ENCODE data around the gene GXYLT2.
A peak's percentile ranks its signal among the peaks of the same experiment; 100 is the strongest.

The GXYLT2 gene

DNA sequence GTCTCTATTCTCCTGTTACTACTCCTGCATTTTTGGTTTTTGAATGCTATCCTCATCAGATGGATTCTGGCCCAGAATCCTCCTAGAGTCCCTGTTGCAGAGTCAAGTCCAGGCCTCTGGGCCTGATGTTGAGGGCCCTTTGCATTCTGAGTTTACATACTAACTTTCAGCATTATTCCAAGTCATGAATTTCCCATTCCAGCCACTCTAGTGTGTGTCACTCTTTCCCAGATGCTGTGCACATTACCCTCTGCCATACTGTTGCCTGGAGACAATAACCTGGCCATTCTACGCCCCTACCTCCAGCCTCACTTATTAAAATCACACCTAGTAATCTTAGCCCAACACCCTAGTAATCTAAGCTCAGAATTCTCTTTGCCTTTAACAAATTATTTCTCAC is 53.4 kb downstream of the GXYLT2 start:
- DNase-seq, result no peak

DNA sequence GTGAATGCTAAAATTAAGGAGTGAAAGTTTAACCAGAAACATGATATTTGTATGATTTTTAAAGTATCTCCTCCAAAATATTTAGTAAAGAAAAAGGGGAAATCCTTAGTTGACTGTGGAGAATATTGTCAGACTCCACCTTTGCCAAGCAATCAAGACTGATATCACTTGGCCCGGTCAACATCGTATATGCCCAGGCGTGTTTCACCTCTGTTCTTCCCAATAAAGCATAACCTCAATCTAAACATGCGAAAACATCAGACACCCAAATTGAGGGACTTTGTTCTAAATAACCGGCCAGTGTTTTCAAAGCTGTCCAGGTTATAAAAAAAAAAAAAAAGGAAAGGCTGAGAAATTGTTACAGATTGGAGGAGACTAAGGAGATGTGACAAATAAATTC is 54.6 kb downstream of the GXYLT2 start:
- no peak for DNase-seq

DNA sequence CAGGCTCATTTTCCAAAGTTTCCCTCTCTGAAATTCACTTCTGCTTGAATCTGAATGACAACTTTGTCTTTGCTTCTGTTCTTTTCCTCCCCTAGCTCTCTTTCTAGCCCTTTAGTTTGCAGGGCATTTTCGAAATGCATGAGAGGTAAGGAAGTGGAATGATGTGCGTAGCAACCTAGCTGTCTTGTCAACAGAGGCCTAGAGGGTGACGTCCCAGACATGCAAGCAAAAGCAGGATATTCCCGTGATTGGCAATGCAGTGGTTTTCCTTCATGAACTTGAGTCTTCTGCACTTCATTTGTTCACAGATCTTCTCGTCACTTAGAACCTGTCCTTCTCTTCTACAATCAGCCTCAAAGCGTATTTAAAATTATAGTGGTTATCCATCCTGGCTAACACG is 56.9 kb downstream of the GXYLT2 start:
- DNase-seq, result no peak

DNA sequence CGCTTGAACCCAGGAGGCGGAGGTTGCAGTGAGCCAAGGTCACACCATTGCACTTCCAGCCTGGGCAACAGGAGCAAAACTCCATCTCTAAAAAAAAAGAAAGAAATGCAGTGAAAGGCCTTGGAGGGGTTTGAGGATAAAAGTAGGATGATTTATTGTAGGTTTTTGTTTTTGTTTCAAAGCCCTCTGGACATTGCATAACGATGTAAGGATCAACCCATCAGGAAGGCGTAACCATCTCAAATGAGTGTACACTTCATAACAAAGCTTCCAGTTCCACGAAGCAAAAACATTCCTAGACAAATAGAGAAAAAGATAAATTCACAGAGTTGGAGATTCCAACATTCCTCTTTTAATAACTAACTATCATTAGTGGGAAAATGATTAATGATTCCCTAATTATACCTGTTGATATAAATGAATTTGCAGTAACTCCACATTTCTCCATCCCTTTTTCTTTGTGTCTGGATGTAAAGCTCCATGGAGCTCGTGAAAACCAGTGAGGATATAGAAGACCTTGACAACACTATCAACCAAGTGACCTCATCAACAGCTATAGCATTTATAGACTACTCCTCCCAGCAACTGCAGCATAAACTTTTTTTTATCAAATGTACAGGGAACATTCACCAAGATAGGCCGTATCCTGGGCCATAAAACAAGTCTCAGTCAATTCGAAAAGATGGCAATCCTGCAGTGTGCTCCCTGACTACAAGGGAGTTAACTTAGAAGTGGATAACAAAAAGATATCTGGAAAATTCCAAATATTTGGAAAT is 60.1 kb downstream of the GXYLT2 start:
- DNase-seq, result no peak

DNA sequence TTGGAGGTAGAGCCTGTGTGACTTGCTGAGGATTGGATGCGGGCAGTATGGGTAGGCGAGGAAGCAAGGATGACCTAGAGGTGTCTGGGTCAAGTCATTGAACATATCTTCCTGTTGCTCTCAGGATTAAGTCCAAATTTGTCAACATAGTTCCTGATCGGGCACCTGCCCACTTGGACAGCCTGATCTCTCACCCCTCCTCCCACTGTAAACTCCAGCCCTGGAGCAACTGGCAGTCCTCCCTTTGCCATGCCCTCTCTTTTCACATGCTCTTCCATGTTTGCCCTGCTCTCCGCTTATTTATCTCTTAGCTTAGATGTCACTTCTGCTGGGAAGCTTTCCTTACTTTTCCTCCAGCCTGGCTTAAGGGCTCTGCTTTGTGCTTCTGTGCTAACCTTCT is 61.2 kb downstream of the GXYLT2 start:
- no peak for DNase-seq

DNA sequence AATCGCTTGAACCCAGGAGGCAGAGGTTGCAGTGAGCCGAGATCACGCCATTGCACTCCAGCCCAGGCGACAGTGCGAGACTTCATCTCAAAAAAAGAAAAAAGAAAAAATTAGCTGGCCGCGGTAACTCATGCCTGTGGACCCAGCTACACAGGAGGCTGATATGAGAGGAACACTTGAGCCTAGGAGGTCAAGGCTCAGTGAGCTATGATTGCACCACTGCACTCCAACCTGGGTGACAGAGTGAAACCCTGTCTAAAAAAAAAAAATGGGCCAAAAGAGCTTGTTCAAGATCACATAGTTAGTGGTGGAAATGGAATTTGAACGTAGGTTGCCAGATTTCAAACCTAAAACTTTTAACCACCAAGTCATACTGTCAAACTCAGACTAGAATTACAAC is 62.5 kb downstream of the GXYLT2 start:
- no peak for DNase-seq

DNA sequence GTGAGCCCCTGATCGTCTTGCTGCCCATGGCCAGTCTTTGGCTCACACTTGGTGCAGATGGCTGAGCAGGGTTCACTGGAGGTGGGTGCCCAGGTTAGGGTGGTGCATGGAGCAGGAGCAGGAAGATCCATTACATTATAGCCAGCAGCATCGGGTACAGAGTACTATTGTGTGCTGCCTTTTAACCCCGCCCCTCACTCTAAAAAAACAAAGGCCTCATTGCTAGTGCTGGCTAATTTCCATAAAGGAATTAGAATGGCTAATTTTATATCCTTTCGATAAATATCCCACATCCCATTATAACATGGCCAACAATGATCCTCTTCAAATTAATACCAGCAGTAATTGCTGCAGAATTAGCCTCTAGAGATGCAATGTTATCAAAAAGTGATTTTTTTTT is 63.0 kb downstream of the GXYLT2 start:
- no peak for DNase-seq

DNA sequence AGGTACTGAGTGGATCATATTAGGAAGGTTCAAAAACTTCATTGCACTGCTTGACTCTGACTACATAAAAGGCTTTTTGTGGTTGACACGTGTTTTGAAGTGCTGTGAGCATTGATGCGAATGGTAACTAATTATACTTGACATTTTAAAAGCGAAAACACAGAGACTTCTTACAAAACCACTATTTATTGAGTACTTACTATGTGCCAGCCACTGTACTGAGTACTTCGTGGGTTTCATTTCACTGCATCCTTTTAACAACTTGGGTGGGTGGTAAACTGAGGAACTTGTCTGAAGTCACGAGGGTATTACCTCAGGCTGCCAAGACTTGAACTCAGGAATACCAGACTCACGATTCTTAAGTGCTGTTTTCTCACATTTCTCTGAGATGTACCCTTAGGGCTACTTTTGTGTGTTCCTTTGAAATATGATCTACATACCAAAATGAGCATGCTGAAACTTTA is 63.4 kb downstream of the GXYLT2 start:
- peak; percentile 5 for DNase-seq

DNA sequence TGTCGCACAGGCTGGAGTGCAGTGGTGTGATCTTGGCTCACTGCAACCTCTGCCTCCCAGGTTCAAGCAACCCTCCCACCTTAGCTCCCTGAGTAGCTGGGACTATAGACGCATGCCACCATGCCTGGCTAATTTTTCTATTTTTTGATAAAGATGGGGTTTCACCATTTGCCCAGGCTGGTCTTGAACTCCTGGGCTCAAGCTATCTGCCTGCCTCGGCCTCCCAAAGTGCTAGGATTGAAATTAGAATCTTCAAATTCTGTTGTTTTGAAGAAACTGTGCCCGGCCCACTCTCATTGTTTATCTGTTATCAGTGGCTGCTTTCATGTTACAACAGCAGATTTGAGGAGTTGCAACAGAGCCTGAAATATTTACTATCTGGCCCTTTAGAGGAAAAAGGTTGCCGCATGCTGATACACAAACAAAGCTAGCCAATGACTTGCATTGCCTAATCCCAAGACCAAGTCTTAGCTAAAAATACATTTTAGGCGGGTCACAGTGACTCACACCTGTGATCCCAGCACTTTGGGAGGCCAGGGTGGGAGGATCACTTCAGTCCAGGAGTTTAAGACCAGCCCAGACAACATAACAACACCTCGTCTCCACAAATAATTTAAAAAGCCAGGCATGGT is 65.6 kb downstream of the GXYLT2 start:
- no peak for DNase-seq

DNA sequence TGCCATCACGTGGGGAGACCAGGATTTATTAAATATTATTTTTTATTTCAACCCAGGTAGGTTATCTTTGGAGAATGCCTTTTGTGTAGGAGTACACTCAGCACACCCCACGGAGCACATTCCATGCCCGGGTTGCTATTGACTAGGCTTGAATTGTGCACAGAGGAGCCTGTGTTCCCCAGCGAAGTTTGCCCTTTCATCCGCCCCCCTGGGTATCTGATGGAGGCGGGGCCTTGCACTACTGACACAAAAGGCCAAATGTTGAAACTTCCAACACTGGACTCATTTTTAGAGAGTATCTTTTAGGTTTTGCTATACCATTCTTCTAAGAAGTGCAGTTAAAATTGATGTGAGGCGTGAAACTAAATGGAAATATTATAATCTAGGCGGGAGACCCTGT is 69.5 kb downstream of the GXYLT2 start:
- no peak for DNase-seq

DNA sequence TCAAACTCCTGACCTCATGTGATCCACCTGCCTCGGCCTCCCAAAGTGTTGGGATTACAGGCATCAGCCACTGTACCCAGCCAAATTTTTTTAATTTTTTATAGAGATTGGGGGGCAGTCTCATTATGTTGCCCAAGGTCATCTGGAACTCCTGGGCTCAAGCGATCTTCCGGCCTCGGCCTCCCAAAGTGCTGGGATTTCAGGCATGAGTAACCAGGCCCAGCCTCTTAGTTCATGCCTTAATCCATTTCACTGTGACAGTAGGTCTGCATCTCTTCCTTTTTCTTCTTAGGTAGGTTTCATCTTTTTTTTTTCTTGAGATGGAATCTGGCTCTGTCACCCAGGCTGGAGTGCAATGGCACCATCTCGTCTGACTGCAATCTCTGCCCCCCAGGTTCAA is 71.5 kb downstream of the GXYLT2 start:
- DNase-seq, result no peak

DNA sequence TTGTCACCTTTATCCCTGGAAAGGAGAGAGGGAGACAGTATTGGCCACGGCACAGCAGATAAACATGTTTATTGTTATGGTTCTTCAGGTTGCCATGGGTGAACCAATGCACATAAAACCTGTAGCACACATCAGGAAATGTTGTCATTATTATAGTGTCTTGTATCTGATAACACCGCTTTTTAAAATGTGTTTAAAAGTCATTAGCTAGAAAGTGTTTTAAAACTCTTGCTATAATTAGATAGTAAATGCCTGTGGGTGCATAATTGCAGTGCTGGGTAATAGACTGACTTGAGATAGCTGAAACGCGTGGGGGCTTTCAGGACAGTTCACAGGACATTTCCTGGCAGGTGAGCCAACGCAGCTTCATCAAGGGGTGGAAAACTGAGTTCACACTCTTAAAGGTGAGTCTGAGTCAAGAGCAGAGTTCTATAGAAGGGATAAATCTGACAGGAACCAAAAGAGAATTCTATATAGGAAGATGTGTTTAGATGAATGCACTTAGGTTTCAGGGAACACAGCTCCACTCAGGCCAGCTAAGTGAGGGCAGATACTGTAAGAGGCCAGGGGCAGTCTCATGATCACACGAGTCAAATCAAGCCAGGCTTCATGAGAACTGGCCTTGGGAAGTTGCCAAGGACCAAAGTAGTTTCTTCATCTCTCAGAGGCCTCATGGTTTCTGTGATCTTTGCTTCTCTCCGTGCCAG is 73.1 kb downstream of the GXYLT2 start:
- no peak for DNase-seq

DNA sequence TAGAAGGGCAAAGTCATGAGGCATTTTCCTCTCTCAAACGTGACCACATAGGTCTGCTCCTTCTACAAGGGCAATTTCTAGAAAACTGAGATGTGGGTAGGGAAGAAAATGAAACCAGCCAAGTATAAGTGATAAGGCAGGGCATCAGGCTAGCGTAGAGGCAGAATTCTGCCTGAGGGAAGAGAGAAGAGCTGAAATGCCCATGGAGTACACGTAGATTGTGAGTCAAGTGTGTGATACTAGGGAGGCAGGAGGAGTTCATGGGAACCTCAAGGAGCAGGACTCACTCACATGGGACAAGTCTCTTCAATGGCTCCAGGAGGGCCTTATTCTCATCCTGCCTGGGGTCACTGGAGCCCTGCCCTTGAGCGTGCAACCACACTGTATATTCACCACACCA is 73.9 kb downstream of the GXYLT2 start:
- no peak for DNase-seq

DNA sequence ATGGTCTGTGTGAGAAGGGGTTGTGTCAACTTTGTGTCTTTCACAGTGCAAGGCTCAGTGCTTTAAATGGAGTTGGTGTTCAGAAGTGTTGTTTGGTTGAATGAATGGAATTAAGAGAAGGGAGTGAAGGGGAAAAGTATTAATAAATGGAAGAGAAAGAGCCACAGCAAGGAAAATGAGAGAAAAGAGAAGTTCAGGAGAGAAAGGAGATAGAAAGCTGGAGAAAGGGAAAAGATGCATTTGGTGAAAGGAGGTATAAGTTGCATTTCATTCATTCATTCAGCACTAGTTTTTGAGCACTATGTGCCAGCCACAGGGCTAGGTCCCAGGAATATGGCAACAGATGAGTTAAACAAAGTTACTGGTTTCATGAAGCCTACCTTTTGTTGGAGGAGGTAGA is 74.5 kb downstream of the GXYLT2 start:
- no peak for DNase-seq

DNA sequence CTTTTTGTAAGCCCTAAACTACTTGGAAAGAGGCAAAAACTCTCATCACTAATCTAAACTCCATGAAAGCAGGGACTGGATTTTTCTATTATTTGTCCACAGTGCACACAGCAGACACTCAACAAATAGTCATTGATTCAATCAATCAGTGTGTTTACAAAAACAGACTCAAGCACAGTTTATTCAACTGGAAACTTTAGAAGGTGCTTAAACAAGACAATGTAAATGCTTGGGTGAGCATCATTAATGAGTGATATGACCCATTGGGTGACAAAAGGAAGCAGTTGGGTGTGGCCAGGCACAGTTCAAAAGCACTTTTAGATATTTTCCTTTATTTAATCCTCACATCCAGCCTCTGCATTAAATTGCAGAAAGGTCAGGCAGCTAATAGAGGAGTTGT is 76.8 kb downstream of the GXYLT2 start:
- no peak for DNase-seq

DNA sequence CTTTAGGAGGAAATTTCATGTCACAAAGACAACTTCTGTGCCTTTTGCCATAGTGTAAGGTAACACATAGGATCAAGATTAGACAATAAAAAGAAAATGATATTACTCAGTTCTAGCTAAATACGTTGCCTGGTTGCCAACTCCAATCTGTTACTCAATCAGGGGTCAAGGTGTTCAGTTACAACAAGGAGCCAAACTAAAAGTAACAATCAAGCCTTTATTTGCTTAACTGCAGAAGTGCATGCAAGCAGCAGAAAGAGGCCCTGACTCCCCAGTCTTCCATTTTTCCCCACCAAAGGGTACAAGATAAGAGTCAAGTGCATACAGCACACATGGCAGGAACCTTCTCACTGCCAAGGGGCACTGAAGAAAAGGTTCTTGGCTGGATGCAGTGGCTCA is 80.4 kb downstream of the GXYLT2 start:
- DNase-seq, result no peak

DNA sequence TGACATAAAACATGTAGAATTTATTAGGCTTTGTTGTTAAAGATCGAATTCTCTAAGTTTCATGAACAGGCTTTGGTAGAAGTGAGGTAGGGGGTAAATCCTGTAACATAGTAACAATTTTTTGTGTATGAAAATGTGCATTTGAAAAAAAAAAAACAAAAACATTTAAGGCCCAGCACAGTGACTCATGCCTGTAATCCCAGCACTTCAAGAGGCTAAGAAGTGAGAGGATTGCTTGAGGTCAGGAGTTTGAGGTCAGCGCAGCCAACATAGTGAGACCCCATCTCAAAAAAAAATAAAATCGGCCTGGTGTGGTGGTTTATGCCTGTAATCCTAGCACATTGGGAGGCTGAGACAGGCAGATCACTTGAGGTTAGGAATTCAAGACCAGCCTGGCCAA is 81.9 kb downstream of the GXYLT2 start:
- no peak for DNase-seq

DNA sequence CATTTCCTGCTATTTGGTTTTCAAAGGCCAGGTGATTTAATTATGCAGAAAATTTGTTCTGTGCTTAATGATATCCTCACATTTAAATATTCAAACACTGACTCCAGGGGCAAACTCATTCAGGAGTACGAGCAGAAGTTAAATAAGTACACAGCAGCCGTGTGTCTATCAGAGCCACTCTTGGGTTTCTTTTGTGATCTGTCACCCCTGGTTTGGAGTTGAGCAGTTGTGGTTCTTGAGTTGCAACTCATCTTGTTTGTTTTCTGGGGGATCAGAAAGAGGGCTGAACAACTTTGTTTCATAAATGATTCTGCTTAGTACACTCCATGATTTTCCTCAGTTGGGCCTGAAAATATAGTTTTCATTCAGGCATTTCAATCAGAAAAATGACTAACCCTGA is 83.1 kb downstream of the GXYLT2 start:
- DNase-seq, result no peak

DNA sequence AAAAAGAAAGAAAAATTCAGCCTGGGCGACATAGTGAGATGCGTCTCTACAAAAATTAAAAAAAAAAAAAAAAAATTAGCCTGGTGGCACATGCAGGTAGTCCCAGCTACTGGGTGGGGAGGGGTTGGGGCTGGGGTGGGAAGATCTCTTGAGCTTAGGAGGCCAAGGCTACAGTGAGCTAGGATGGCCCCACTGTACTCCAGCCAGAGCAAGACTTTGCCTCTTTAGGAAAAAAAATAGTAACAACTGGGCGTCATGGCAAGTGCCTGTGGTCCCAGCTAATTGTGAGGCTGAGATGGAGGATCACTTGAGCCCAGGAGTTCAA is 84.8 kb downstream of the GXYLT2 start:
- DNase-seq, result no peak

DNA sequence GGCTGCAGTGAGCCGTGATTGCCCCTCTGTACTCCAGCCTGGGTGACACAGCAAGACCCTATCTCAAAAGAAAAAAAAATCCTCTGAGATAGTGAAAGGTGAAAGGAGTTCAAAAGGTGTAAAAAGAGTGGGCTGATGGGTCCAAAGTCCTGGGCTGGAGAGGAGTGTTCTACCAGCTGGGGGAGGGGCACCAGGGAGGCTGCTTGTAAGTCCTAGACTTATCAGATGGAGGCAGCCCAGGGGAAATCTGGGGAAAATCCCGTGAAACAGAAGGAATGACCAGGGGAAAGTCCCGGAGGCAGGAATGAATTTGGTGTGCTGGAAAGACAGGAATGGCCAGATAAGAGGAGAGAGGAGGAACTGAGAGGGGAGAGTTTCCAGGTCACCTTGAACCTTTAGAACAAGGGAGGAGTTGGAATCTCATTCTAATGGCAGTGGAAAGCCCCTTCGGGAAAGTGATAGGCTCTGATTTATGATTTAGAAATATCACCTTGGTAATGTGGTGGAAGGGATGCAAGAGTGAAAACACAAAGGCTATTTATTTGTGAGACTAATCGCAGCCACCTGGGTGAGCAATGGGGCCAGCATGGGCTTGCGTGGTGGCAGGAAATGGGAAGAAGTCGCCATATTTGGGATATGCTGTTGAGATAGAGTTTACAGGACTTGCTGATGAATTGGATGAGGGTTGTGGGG is 85.3 kb downstream of the GXYLT2 start:
- no peak for DNase-seq

DNA sequence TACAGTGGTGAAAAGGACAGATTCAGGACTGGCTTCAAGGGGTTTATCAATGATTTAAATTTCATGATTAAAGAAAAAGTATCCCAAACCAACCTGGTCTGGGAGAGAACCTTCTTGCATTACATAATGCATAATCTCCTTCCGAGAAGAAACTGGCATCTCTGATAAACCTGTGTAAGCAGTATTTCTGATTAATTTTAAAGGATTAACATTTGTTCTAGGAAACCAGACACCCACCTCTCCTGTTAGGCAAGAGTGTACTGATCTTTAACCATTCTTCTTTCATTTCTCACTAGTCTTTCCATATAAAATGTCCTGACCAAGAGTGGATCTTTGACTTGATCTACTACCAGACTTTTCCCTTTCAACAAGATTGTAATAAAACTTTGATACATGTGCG is 85.9 kb downstream of the GXYLT2 start:
- no peak for DNase-seq

DNA sequence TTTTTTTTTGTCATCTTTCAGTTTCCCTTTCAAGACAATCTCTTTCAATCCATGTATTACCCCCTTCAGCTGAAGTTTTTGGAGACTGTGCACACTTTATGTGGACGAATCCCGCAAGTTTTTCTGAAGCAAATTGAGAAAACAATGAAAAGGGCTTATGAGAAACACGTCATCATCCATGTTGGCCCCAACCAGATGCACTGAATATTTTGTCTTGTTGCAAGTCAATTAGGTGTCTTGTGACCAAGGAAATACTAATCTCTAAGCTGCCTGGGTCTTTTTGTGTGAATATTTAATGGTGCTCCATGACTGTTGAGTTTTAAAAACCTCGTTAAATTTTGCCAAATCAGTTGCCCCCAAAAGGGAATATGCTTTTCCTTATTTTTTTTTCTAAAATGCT is 87.1 kb downstream of the GXYLT2 start:
- no peak for DNase-seq

DNA sequence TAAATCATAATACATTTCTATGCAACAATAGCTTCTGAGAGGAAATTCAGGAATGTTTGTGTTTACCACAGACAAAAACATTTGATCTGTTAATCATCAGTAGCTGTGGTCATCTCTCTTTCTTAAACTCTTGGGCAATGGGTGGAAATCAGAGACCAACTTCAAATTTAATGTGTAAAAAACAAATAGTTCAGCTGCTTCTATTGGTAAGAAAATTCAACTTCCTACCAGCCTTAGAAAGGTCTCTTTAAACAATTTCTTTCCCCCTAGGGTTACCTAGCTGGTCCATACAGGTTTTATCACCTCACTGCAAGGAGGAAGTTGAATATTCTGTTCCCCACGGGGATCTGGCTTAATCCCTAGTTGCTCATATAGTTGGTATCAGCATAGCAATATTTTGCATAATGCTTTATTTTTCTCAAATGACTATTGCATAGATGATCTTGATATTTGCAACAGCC is 88.5 kb downstream of the GXYLT2 start:
- no peak for DNase-seq
